PC-3 (cell line): Measurements from ENCODE around the gene EIF1. TPM values are rescaled to one million over a fixed set of nuclear protein-coding genes. Genes with fewer than 3 reads are reported as not detected.
A peak's percentile ranks its signal among the peaks of the same experiment; 100 is the strongest.

Experiments
- ATAC-seq: fragments of 200-7000 bp; cut with Tn5 transposase; 2 replicates; pipeline ENCODE4 v1.9.1; 2020; ENCODE audit warnings: mild to moderate bottlenecking, moderate library complexity
- BruUV-seq: library from RNA; stranded (reverse); fragments of 400-500 nt; replicated peaks from 2 replicates; lab custom pipeline; 2021; lab: Mats Ljungman, UMichigan
- CTCF ChIA-PET: fragments of 300-600 bp; sonication (Branson Sonifier 250); formaldehyde crosslinking; loops from one replicate; lab custom pipeline; 2022; ENCODE audit warnings: antibody characterized with exemption; lab: Charles Lee
- POLR2A ChIA-PET: fragments of 300-600 bp; sonication (Branson Sonifier 250); formaldehyde crosslinking; loops from one replicate; lab custom pipeline; 2022; ENCODE audit warnings: antibody characterized with exemption; ENCODE audit not compliant: unreplicated experiment; lab: Charles Lee
- DNase-seq: peaks from one replicate; pipeline ENCODE4 v3.0.0-alpha.2; 2015
- H2AFZ ChIP-seq: fragments of 300-600 bp; sonication (generic); 2 replicates; pipeline ENCODE4 v1.6.0; 2016; ENCODE audit warnings: antibody characterized with exemption, low read length
- H3F3A ChIP-seq: fragments of 300-600 bp; sonication (generic); one replicate; pipeline ENCODE4 v1.6.0; 2017; ENCODE audit warnings: antibody characterized with exemption, low read length, control low read depth, mild to moderate bottlenecking; ENCODE audit not compliant: unreplicated experiment
- H3K27ac ChIP-seq: fragments of 300-600 bp; sonication (generic); 2 replicates; pipeline ENCODE4 v1.5.1; 2016; ENCODE audit warnings: mild to moderate bottlenecking, low read length
- H3K27me3 ChIP-seq: fragments of 300-600 bp; sonication (generic); 2 replicates; pipeline ENCODE4 v1.6.1; 2016; ENCODE audit warnings: low read length, mixed read lengths
- H3K36me3 ChIP-seq: fragments of 300-600 bp; sonication (generic); 2 replicates; pipeline ENCODE4 v1.6.1; 2016; ENCODE audit warnings: low read depth, mixed run types, low read length, mixed read lengths
- H3K4me1 ChIP-seq: fragments of 300-600 bp; sonication (generic); 2 replicates; pipeline ENCODE4 v1.5.1; 2016; ENCODE audit warnings: low read length; ENCODE audit not compliant: insufficient read depth
- H3K4me2 ChIP-seq: fragments of 300-600 bp; sonication (generic); 2 replicates; pipeline ENCODE4 v1.6.0; 2016; ENCODE audit warnings: low read length
- H3K4me3 ChIP-seq: fragments of 300-600 bp; sonication (generic); 2 replicates; pipeline ENCODE4 v1.5.1; 2016; ENCODE audit warnings: mild to moderate bottlenecking, low read length, mixed read lengths
- H3K79me2 ChIP-seq: fragments of 300-600 bp; sonication (generic); 2 replicates; pipeline ENCODE4 v1.6.1; 2017; ENCODE audit warnings: low read length, mixed read lengths
- H3K9ac ChIP-seq: fragments of 300-600 bp; sonication (generic); 2 replicates; pipeline ENCODE4 v1.6.0; 2016; ENCODE audit warnings: mild to moderate bottlenecking, low read length
- H3K9me2 ChIP-seq: fragments of 300-600 bp; sonication (generic); replicated peaks from 2 replicates; pipeline ENCODE4 v1.6.1; 2016; ENCODE audit warnings: mixed run types, low read length, mixed read lengths
- H3K9me3 ChIP-seq: fragments of 300-600 bp; sonication (generic); 2 replicates; pipeline ENCODE4 v1.6.1; 2016; ENCODE audit warnings: low read length, mixed read lengths
- H4K20me1 ChIP-seq: fragments of 300-600 bp; sonication (generic); 2 replicates; pipeline ENCODE4 v1.6.1; 2016; ENCODE audit warnings: low read length, mixed read lengths
- CTCF ChIP-seq: fragments of 300-600 bp; sonication (generic); conservative IDR thresholded peaks from 2 replicates; pipeline ENCODE4 v1.5.1; 2017; ENCODE audit warnings: antibody characterized with exemption, low read depth, mild to moderate bottlenecking, low read length
- EZH2 ChIP-seq: fragments of 300-600 bp; sonication (generic); IDR thresholded peaks from one replicate; pipeline ENCODE4 v1.6.1; 2017; ENCODE audit warnings: antibody characterized with exemption, mild to moderate bottlenecking, low read length; ENCODE audit not compliant: unreplicated experiment
- EZH2phosphoT487 ChIP-seq: fragments of 300-600 bp; sonication (generic); IDR thresholded peaks from 2 replicates; pipeline ENCODE4 v1.6.1; 2018; ENCODE audit warnings: mild to moderate bottlenecking, antibody characterized with exemption, low read length, borderline replicate concordance
- intact Hi-C: fragments of 100-400 bp; cut with micrococcal nuclease; formaldehyde crosslinking; loops from 2 replicates; pipeline ENCODE4 v1.9.0; 2023
- total RNA-seq: library from RNA; depleted of rRNA; stranded (reverse); fragments of >200 nt; gene quantifications from 2 replicates; pipeline ENCODE4 v1.2.3, GENCODE V29; 2014

The EIF1 gene
- total RNA-seq, 1 experiment from 2014 or later: 88.7 TPM

GRCh38 chr17:41734139-41734948 lies 45.7 kb downstream of the EIF1 start, which contains the start of gene HAP1:
Gene HAP1 (minus strand): TSS chr17:41734643. CDS start chr17:41734634, 9 bp downstream.
- H4K20me1 ChIP-seq: no peaks in the 10 kb centered on the region
- no peak within 1 kb of the TSS for H3K27ac ChIP-seq
- no peaks in the 10 kb centered on the region for H3K79me2 ChIP-seq
- peak within 1 kb of the TSS; percentile 81 for H3K4me3 ChIP-seq
- DNase-seq (peak; percentile 50), ATAC-seq (peak; percentile 66)
- H3K9me2 ChIP-seq: no peaks in the 10 kb centered on the region
- peaks cover 20% of the 10 kb centered on the region for H3K4me1 ChIP-seq
- H3K4me2 ChIP-seq: peak within 1 kb of the TSS; percentile 80
- H3F3A ChIP-seq: no peaks in the 10 kb centered on the region
- H3K9ac ChIP-seq: peak within 1 kb of the TSS; percentile 17; the same call in 1 of the 2 replicates
- no peaks in the 10 kb centered on the region for H3K9me3 ChIP-seq
- H3K27me3 ChIP-seq: no peaks in the 10 kb centered on the region
- intact Hi-C loops: no loop called here
- ChIA-PET POLR2A (interaction anchor here (0.6 kb wide), 1 partner anchor 15 kb away, joined by 4 read pairs; no protein-coding TSS in a partner anchor), CTCF (interaction anchor here (0.5 kb wide), 1 partner anchor 68 kb away, joined by 3 read pairs; no protein-coding TSS in a partner anchor)
- H2AFZ ChIP-seq: peak within 1 kb of the TSS; percentile 85
- BruUV-seq: TSS peak; percentile 56
- TF ChIP-seq EZH2phosphoT487 (no peak), EZH2 (no peak), CTCF (no peak)
- no peaks in the 10 kb centered on the region for H3K36me3 ChIP-seq

GRCh38 chr17:41734949-41735313 lies 46.2 kb downstream of the EIF1 start:
- H3F3A ChIP-seq: no peaks in the 10 kb centered on the region
- peak overlapping the region; percentile 85 for H2AFZ ChIP-seq
- no peak overlapping the region for H3K27ac ChIP-seq
- intact Hi-C loops: loop anchor here (5.0 kb wide), 1 partner anchor 132 kb away; the partner anchor contains the start of gene KLHL11
- BruUV-seq: no TSS peak
- ATAC-seq (peak; percentile 27), DNase-seq (no peak)
- peak overlapping the region; percentile 80 for H3K4me2 ChIP-seq
- no peaks in the 10 kb centered on the region for H3K9me3 ChIP-seq
- CTCF ChIA-PET: no interaction called here
- TF ChIP-seq EZH2: no peak
- no peak for TF ChIP-seq CTCF
- TF ChIP-seq EZH2phosphoT487: no peak
- H3K9me2 ChIP-seq: no peaks in the 10 kb centered on the region
- H3K79me2 ChIP-seq: no peaks in the 10 kb centered on the region
- POLR2A ChIA-PET: no interaction called here
- H3K27me3 ChIP-seq: no peaks in the 10 kb centered on the region
- H3K4me3 ChIP-seq: peak overlapping the region; percentile 81
- no peaks in the 10 kb centered on the region for H3K36me3 ChIP-seq
- peaks cover 25% of the 10 kb centered on the region for H3K4me1 ChIP-seq
- H4K20me1 ChIP-seq: no peaks in the 10 kb centered on the region
- no peak overlapping the region for H3K9ac ChIP-seq

GRCh38 chr17:41735744-41736143 lies 47.1 kb downstream of the EIF1 start:
- Histone ChIP-seq H3K9ac (no peak overlapping the region), H3K4me1 (peaks cover 31% of the 10 kb centered on the region), H3K9me3 (no peaks in the 10 kb centered on the region), H3K4me3 (no peak overlapping the region), H3K27ac (no peak overlapping the region), H3K9me2 (no peaks in the 10 kb centered on the region), H4K20me1 (no peaks in the 10 kb centered on the region), H3K4me2 (no peak overlapping the region), H3K36me3 (no peaks in the 10 kb centered on the region), H3K27me3 (no peaks in the 10 kb centered on the region), H3F3A (no peaks in the 10 kb centered on the region), H3K79me2 (no peaks in the 10 kb centered on the region), H2AFZ (no peak overlapping the region)
- ATAC-seq: no peak
- no TSS peak for BruUV-seq
- ChIA-PET POLR2A (no interaction called here), CTCF (no interaction called here)
- no peak for TF ChIP-seq EZH2phosphoT487
- TF ChIP-seq CTCF: no peak
- TF ChIP-seq EZH2: no peak
- DNase-seq: no peak
- intact Hi-C loops: loop anchor here (5.0 kb wide), 1 partner anchor 132 kb away; the partner anchor contains the start of gene KLHL11
